A172 (cell line): ENCODE measurements around the gene RPS4Y1. TPM values are rescaled to one million over a fixed set of nuclear protein-coding genes. Genes with fewer than 3 reads are reported as not detected.
A peak's percentile ranks its signal among the peaks of the same experiment; 100 is the strongest.

Experiments
- DNase-seq: peaks from one replicate; pipeline ENCODE4 v3.0.0-alpha.2; 2015; ENCODE audit warnings: low spot score
- total RNA-seq: library from RNA; depleted of rRNA; stranded (reverse); fragments of >200 nt; shearing (Covaris generic); gene quantifications from 2 replicates; pipeline ENCODE4 v1.2.3, GENCODE V29; 2014; rRNA removed

Gene RPS4Y1
- total RNA-seq, 1 experiment from 2014 or later, result 512 TPM

GRCh38 chrY:2883561-2883960 lies 42.2 kb downstream of the RPS4Y1 start:
- DNase-seq, result no peak

DNA sequence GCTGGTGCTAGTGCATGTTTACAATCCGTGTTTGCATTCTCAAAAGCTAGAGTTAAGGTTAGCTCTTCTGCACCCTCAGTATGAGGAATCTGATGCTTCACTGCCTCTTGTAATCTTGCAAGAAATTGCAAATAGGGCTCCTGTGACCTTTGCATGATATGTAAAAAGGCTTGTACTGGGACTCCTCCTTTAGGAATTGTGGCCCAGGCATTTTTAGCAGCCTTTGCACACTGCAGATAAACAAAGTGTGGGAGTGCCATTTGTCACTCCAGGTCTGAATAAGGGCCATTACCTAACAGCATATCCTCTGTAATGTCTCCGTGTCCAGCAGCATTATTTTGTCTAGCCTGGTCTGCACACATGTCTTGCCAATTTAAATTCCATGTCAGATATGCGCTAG lies 44.5 kb downstream of the RPS4Y1 start:
- no peak for DNase-seq

- DNase-seq, result peak; percentile 93
Observed at GRCh38 chrY:2887386-2887785, 46.0 kb downstream of the RPS4Y1 start.

DNA sequence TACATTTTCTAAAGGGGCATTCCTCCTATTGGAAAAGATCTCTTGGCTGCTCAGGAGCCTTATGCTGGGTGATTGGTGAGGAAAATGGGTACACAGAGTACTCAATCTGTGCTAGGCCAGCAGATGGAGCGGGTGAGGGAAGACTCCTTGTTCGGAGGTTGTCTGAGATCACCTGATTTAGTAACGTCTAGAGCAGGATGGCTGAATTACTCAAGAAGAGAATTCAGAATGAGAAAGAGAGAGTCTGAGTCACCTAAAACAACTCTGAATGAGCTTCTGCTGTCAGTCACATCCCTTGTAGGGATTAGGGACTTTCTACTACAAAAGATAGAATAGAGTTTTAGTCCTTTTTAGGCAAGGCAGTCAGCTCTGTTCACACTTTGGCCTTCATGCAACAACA lies 46.6 kb downstream of the RPS4Y1 start:
- peak; percentile 76 for DNase-seq

DNA sequence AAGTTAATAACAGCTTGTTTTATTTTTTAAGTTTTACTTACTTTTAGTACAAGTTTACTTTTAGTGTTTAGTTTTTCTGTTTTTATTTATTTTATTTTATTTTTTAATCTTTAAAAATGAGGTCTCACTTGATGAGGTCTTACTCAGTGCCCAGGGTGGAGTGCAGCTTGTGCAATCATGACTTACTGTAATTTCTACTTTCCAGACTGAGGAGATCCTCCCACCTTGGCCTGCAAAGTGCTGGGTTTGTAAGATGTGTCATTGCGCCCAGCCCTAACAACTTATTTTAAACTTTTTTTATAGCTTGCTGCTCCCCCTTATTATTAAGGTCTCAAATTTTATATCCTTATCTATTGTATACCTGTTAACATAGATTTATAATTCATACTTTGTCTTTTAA lies 52.1 kb downstream of the RPS4Y1 start:
- no peak for DNase-seq

DNA sequence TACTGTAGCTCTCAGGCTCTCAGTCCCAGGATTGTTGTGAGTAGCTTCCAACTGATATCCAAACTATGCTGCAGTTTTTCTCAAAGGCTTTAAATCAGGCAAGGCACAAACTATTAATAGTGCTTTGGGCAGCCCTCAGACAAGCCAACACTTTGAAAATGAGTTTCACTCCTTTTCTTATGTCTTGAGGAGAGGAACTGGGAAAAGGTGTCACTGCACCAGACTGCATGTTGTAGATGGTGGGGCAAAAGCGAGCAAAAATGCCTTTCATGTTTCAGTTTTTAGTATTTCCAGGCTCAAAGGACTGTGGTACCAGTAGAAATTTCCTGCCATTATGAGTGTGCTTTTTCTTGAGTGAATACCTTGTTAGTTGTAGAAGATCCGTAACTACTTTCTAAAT lies 54.6 kb downstream of the RPS4Y1 start:
- DNase-seq, result no peak

DNA sequence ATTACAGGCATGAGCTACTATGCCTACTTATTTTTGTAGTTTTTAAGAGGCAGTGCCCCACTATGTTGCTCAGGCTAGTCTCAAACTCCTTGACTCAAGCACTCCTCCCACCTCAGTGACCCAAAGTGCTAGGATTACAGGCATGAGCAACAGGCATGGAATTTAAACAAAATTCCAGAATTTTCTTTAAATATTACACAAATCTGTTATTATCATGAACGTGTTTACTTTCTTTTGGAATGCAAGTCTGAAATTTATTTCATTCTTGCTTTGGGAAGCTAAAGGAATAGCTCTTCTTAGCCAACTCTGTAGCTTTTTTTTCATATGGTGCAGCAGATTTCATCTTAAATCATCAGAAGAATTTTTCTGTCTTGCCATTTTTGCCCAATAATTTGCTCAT lies 66.0 kb downstream of the RPS4Y1 start:
- DNase-seq, result no peak

GRCh38 chrY:2913066-2913815 lies 71.8 kb downstream of the RPS4Y1 start:
- DNase-seq, result peak; percentile 52

Other genes with a start within 250 kb of the RPS4Y1 start
- not detected in 2 replicates for gene SRY, start 53.9 kb upstream of the RPS4Y1 start, total RNA-seq
- 13.5 and 17.5 TPM in 2 replicates for gene ZFY, start 93.8 kb downstream of the RPS4Y1 start, total RNA-seq